ENCODE measurements around the gene METTL25. TPM values are rescaled to one million over a fixed set of nuclear protein-coding genes. Genes with fewer than 3 reads are reported as not detected.

Gene METTL25
- total RNA-seq, 2 donors from 2014 or later = 16.3 to 20.6 TPM

GRCh38 chr12:82527165-82527780, 168.9 kb downstream of the METTL25 start:
- TF ChIP-seq CTCF (IDR thresholded peaks at IDR 0.05) = peak; percentile 68 to 87
- Histone ChIP-seq H3K4me3 (no peak overlapping the region), H3K4me1 (no peaks in the 10 kb centered on the region), H3K27ac (no peak overlapping the region), H3K9me3 (no peaks in the 10 kb centered on the region), H3K36me3 (no peaks in the 10 kb centered on the region), H3K27me3 (no peaks in the 10 kb centered on the region)
- DNase-seq (ENCODE audit: low spot score) = no peak

Other genes with a start within 250 kb of the METTL25 start
- 10 to 100 TPM; 36.6 to 41.8 TPM for gene CCDC59, start 142 bp upstream of the METTL25 start, total RNA-seq

Measured in right atrium auricular region (tissue), 2 donors.